Body of pancreas (tissue), 4 donors: ENCODE results near the gene CYSRT1.

Experiments used
- CTCF ChIP-seq, 7 experiments: fragments of 450-650 bp in 4 of 7; fragments of 200-600 bp in 3 of 7; sonication (generic) in 3 of 7; IDR thresholded peaks; one replicate each; pipeline ENCODE4 v1.5.1; 2016 to 2019; ENCODE audit warnings: antibody characterized with exemption in 7 of 7
- POLR2A ChIP-seq, 3 donors: fragments of 450-650 bp; IDR thresholded peaks; one replicate each; pipeline ENCODE4 v1.6.1; 2016; ENCODE audit warnings: antibody characterized with exemption in 3 of 3, mild to moderate bottlenecking in 2 of 3

- TF ChIP-seq CTCF (IDR thresholded peaks at IDR 0.05) (no peak), POLR2A (IDR thresholded peaks at IDR 0.05) (no peak)
Measured at GRCh38 chr9:137225699-137226331, 841 bp downstream of the CYSRT1 start.
